Ramos (cell line): Measurements from ENCODE around the gene FHOD3.
"Not testable (repeated sequence)": the region's sequence is repeated elsewhere in the genome, so short reads cannot be mapped to it uniquely, and the experiment has no call there.

Source experiments
- in situ Hi-C: fragments of 300-500 bp; cut with MboI; formaldehyde crosslinking; loops from one replicate; pipeline ENCODE4 v1.14.3; 2022; ENCODE audit warnings: low sequenced_read_pairs; ENCODE audit not compliant: unreplicated experiment

Gene FHOD3

GRCh38 chr18:36709315-36709714, 411.8 kb downstream of the FHOD3 start:
- in situ Hi-C loops, result no loop called here

- in situ Hi-C loops, result no loop called here
These were observed 413.7 kb downstream of the FHOD3 start for GRCh38 chr18:36711014-36711725.

GRCh38 chr18:36711813-36712444, 414.4 kb downstream of the FHOD3 start:
- in situ Hi-C loops, result no loop called here

GRCh38 chr18:36714476-36714875, 417.0 kb downstream of the FHOD3 start:
- in situ Hi-C loops, result no loop called here

GRCh38 chr18:36717422-36718110, 420.1 kb downstream of the FHOD3 start:
- in situ Hi-C loops, result no loop called here

- in situ Hi-C loops, result no loop called here
These were observed 421.3 kb downstream of the FHOD3 start for GRCh38 chr18:36718705-36719328.

- in situ Hi-C loops, result no loop called here
These were observed 422.1 kb downstream of the FHOD3 start for GRCh38 chr18:36719630-36720029.

GRCh38 chr18:36721351-36721750, 423.8 kb downstream of the FHOD3 start:
- in situ Hi-C loops, result not testable (repeated sequence)

- in situ Hi-C loops, result no loop called here
These were observed 426.7 kb downstream of the FHOD3 start for GRCh38 chr18:36724169-36724568.

- in situ Hi-C loops, result no loop called here
These were observed 427.1 kb downstream of the FHOD3 start for GRCh38 chr18:36724591-36725001.

- in situ Hi-C loops, result no loop called here
These were observed 430.8 kb downstream of the FHOD3 start for GRCh38 chr18:36728345-36728744.

GRCh38 chr18:36729197-36729596, 431.7 kb downstream of the FHOD3 start:
- in situ Hi-C loops, result no loop called here

- in situ Hi-C loops, result no loop called here
These were observed 434.8 kb downstream of the FHOD3 start for GRCh38 chr18:36732264-36732663.

- in situ Hi-C loops, result no loop called here
These were observed 435.6 kb downstream of the FHOD3 start for GRCh38 chr18:36733150-36733549.

GRCh38 chr18:36734596-36734995, 437.1 kb downstream of the FHOD3 start:
- in situ Hi-C loops, result no loop called here

- in situ Hi-C loops, result no loop called here
These were observed 437.6 kb downstream of the FHOD3 start for GRCh38 chr18:36735130-36735529.

- in situ Hi-C loops, result no loop called here
These were observed 438.6 kb downstream of the FHOD3 start for GRCh38 chr18:36736094-36736493.

GRCh38 chr18:36737316-36737715, 439.8 kb downstream of the FHOD3 start:
- in situ Hi-C loops, result no loop called here

GRCh38 chr18:36744261-36744876, 446.9 kb downstream of the FHOD3 start:
- in situ Hi-C loops, result no loop called here

- in situ Hi-C loops, result no loop called here
These were observed 447.9 kb downstream of the FHOD3 start for GRCh38 chr18:36745219-36745975.
